ENCODE measurements around the gene VWCE.

DNA sequence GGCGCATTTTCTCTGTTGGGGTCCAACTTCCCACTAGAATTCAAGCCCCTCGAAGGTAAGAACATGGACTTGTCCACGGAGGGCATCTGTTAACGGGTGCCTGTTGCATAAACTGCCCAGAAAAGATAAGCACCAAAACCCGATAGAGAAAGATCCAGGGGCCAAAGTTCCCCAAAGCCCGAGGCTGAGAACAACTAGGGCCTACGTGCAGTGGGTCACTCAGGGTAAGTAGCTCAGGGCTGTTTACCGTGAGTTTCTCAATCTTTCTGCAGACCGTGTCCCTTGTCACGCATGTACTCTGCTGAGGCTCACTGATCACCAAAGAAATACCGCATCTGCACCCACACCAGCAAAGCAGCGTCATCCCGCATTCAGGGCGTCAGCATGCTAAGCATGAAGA, 29.8 kb downstream of the VWCE start:
- TF ChIP-seq HMGA2 (CRISPR knock-in tag; IDR thresholded peaks at IDR 0.05) (no peak), KAT7 (CRISPR knock-in tag; IDR thresholded peaks at IDR 0.05; ENCODE audit: borderline replicate concordance) (no peak), ESRRA (CRISPR knock-in tag; IDR thresholded peaks at IDR 0.05; ENCODE audit: borderline replicate concordance) (no peak), ZNF121 (CRISPR knock-in tag; IDR thresholded peaks at IDR 0.05) (no peak)
- TF ChIP-seq, protein P1, sequence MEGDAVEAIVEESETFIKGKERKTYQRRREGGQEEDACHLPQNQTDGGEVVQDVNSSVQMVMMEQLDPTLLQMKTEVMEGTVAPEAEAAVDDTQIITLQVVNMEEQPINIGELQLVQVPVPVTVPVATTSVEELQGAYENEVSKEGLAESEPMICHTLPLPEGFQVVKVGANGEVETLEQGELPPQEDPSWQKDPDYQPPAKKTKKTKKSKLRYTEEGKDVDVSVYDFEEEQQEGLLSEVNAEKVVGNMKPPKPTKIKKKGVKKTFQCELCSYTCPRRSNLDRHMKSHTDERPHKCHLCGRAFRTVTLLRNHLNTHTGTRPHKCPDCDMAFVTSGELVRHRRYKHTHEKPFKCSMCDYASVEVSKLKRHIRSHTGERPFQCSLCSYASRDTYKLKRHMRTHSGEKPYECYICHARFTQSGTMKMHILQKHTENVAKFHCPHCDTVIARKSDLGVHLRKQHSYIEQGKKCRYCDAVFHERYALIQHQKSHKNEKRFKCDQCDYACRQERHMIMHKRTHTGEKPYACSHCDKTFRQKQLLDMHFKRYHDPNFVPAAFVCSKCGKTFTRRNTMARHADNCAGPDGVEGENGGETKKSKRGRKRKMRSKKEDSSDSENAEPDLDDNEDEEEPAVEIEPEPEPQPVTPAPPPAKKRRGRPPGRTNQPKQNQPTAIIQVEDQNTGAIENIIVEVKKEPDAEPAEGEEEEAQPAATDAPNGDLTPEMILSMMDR (IDR thresholded peaks at IDR 0.05) = no peak
- TF ChIP-seq, protein P2, sequence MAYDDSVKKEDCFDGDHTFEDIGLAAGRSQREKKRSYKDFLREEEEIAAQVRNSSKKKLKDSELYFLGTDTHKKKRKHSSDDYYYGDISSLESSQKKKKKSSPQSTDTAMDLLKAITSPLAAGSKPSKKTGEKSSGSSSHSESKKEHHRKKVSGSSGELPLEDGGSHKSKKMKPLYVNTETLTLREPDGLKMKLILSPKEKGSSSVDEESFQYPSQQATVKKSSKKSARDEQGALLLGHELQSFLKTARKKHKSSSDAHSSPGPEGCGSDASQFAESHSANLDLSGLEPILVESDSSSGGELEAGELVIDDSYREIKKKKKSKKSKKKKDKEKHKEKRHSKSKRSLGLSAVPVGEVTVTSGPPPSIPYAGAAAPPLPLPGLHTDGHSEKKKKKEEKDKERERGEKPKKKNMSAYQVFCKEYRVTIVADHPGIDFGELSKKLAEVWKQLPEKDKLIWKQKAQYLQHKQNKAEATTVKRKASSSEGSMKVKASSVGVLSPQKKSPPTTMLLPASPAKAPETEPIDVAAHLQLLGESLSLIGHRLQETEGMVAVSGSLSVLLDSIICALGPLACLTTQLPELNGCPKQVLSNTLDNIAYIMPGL (CRISPR knock-in tag; IDR thresholded peaks at IDR 0.05) = no peak
- TF ChIP-seq, protein P3, sequence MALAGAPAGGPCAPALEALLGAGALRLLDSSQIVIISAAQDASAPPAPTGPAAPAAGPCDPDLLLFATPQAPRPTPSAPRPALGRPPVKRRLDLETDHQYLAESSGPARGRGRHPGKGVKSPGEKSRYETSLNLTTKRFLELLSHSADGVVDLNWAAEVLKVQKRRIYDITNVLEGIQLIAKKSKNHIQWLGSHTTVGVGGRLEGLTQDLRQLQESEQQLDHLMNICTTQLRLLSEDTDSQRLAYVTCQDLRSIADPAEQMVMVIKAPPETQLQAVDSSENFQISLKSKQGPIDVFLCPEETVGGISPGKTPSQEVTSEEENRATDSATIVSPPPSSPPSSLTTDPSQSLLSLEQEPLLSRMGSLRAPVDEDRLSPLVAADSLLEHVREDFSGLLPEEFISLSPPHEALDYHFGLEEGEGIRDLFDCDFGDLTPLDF (CRISPR knock-in tag; IDR thresholded peaks at IDR 0.05) = no peak

All from WTC11 (cell line).